Measurements from ENCODE around the gene STK10.

STK10 gene

GRCh38 chr5:171997011-171997410 lies 191.0 kb downstream of the STK10 start:
- Histone ChIP-seq H3F3A (ENCODE audit: low read depth) (no peaks in the 10 kb centered on the region), H3K79me2 (ENCODE audit: insufficient read depth, low read length) (peaks cover 66% of the 10 kb centered on the region), H3K4me3 (ENCODE audit: low read length, poor library complexity, severe bottlenecking) (no peak overlapping the region), H3K4me2 (ENCODE audit: low read depth, low read length, poor library complexity, severe bottlenecking) (no peak overlapping the region), H3K9me2 (replicated peaks; ENCODE audit: low read depth, low read length) (no peaks in the 10 kb centered on the region), H3K9me3 (ENCODE audit: insufficient read depth, low read depth, low read length) (no peaks in the 10 kb centered on the region), H3K4me1 (ENCODE audit: insufficient read depth, low read length, poor library complexity, severe bottlenecking) (peaks cover 21% of the 10 kb centered on the region), H3K36me3 (ENCODE audit: insufficient read depth, low read length) (no peaks in the 10 kb centered on the region), H3K27me3 (ENCODE audit: insufficient read depth, low read length, poor library complexity, severe bottlenecking) (no peaks in the 10 kb centered on the region), H2AFZ (ENCODE audit: low read length) (no peak overlapping the region), H4K20me1 (ENCODE audit: insufficient read depth, low read length, poor library complexity, severe bottlenecking) (peaks cover 30% of the 10 kb centered on the region), H3K9ac (ENCODE audit: low read depth, low read length, poor library complexity, severe bottlenecking) (no peak overlapping the region)
- no peak for TF ChIP-seq EZH2phosphoT487 (IDR thresholded peaks at IDR 0.05; ENCODE audit: borderline replicate concordance)
- TF ChIP-seq CTCF (conservative IDR thresholded peaks at IDR 0.05; ENCODE audit: low read length), result no peak

GRCh38 chr5:171992813-171993212 lies 195.2 kb downstream of the STK10 start:
- no peaks in the 10 kb centered on the region for H3K9me2 ChIP-seq (replicated peaks; ENCODE audit: low read depth, low read length)
- H3K36me3 ChIP-seq (ENCODE audit: insufficient read depth, low read length), result 0 out of 2 replicates have a peak, but pooled peaks cover 3% of the 10 kb centered on the region
- no peaks in the 10 kb centered on the region for H3K9me3 ChIP-seq (ENCODE audit: insufficient read depth, low read depth, low read length)
- H3K9ac ChIP-seq (ENCODE audit: low read depth, low read length, poor library complexity, severe bottlenecking), result no peak overlapping the region
- H3K4me2 ChIP-seq (ENCODE audit: low read depth, low read length, poor library complexity, severe bottlenecking), result no peak overlapping the region
- H3K27me3 ChIP-seq (ENCODE audit: insufficient read depth, low read length, poor library complexity, severe bottlenecking), result no peaks in the 10 kb centered on the region
- no peaks in the 10 kb centered on the region for H3F3A ChIP-seq (ENCODE audit: low read depth)
- peaks cover 2% of the 10 kb centered on the region for H3K4me1 ChIP-seq (ENCODE audit: insufficient read depth, low read length, poor library complexity, severe bottlenecking)
- no peak overlapping the region for H2AFZ ChIP-seq (ENCODE audit: low read length)
- H3K4me3 ChIP-seq (ENCODE audit: low read length, poor library complexity, severe bottlenecking), result no peak overlapping the region
- peaks cover 47% of the 10 kb centered on the region; the same call in 1 of the 2 replicates for H3K79me2 ChIP-seq (ENCODE audit: insufficient read depth, low read length)
- TF ChIP-seq EZH2phosphoT487 (IDR thresholded peaks at IDR 0.05; ENCODE audit: borderline replicate concordance) (no peak), CTCF (conservative IDR thresholded peaks at IDR 0.05; ENCODE audit: low read length) (no peak)
- peaks cover 10% of the 10 kb centered on the region for H4K20me1 ChIP-seq (ENCODE audit: insufficient read depth, low read length, poor library complexity, severe bottlenecking)

- H3F3A ChIP-seq (ENCODE audit: low read depth), result no peaks in the 10 kb centered on the region
- no peak overlapping the region for H2AFZ ChIP-seq (ENCODE audit: low read length)
- no peaks in the 10 kb centered on the region for H3K4me1 ChIP-seq (ENCODE audit: insufficient read depth, low read length, poor library complexity, severe bottlenecking)
- peaks cover 43% of the 10 kb centered on the region; the same call in 1 of the 2 replicates for H3K79me2 ChIP-seq (ENCODE audit: insufficient read depth, low read length)
- H3K27me3 ChIP-seq (ENCODE audit: insufficient read depth, low read length, poor library complexity, severe bottlenecking), result no peaks in the 10 kb centered on the region
- no peak for TF ChIP-seq EZH2phosphoT487 (IDR thresholded peaks at IDR 0.05; ENCODE audit: borderline replicate concordance)
- no peak for TF ChIP-seq CTCF (conservative IDR thresholded peaks at IDR 0.05; ENCODE audit: low read length)
- H3K9me2 ChIP-seq (replicated peaks; ENCODE audit: low read depth, low read length), result no peaks in the 10 kb centered on the region
- no peak overlapping the region for H3K4me3 ChIP-seq (ENCODE audit: low read length, poor library complexity, severe bottlenecking)
- 0 out of 2 replicates have a peak, but pooled peaks cover 3% of the 10 kb centered on the region for H3K36me3 ChIP-seq (ENCODE audit: insufficient read depth, low read length)
- no peaks in the 10 kb centered on the region for H3K9me3 ChIP-seq (ENCODE audit: insufficient read depth, low read depth, low read length)
- no peak overlapping the region for H3K4me2 ChIP-seq (ENCODE audit: low read depth, low read length, poor library complexity, severe bottlenecking)
- H3K9ac ChIP-seq (ENCODE audit: low read depth, low read length, poor library complexity, severe bottlenecking), result no peak overlapping the region
- peaks cover 5% of the 10 kb centered on the region for H4K20me1 ChIP-seq (ENCODE audit: insufficient read depth, low read length, poor library complexity, severe bottlenecking)
Measured at GRCh38 chr5:171992305-171992704, 195.7 kb downstream of the STK10 start.
